Coronary artery (tissue), 2 donors: ENCODE results near the gene SPIRE2.
"Not testable (repeated sequence)": the region's sequence is repeated elsewhere in the genome, so short reads cannot be mapped to it uniquely, and the experiment has no call there.

Experiments used
- DNase-seq: peaks from one replicate; pipeline ENCODE4 v3.0.0-alpha.2; 2017; ENCODE audit warnings: low spot score
- H3K27ac ChIP-seq, 2 donors: fragments of 200-600 bp; sonication (generic); one replicate each; pipeline ENCODE4 v1.5.1; 2016 to 2019
- H3K4me3 ChIP-seq: fragments of 200-600 bp; sonication (generic); 2 replicates; pipeline ENCODE4 v1.5.1; 2016; ENCODE audit warnings: mild to moderate bottlenecking, moderate library complexity
- CTCF ChIP-seq: fragments of 200-600 bp; sonication (generic); IDR thresholded peaks from one replicate; pipeline ENCODE4 v1.5.1; 2019; ENCODE audit warnings: antibody characterized with exemption

SPIRE2 gene

GRCh38 chr16:89795676-89796075 is 32.6 kb upstream of the SPIRE2 start:
- TF ChIP-seq CTCF, result no peak
- Histone ChIP-seq H3K27ac (no peak overlapping the region), H3K4me3 (no peak overlapping the region)
- no peak for DNase-seq

DNA sequence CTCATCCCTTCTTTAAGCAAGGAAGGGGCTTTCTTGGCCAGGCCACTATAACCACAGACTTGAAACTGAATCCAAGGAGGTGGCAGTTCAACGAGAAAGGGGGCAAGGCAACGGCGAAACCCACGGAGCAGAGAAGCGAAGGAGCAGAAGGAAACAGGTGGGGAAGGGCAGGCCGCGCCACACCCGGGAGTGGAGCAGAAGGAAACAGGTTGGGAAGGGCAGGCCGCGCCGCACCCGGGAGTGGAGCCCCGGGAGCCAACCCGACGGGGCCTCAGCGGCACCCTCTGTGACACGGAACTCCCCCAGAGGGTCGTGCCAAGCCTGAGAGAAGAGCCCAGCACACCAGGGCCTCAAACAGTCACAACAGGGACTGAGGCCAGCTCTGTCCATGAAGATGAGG is 32.2 kb upstream of the SPIRE2 start:
- no peak for TF ChIP-seq CTCF
- Histone ChIP-seq H3K4me3 (no peak overlapping the region), H3K27ac (no peak overlapping the region)
- DNase-seq, result no peak

- no peak overlapping the region for H3K27ac ChIP-seq
- TF ChIP-seq CTCF, result no peak
- no peak for DNase-seq
- no peak overlapping the region for H3K4me3 ChIP-seq
These were observed 30.1 kb upstream of the SPIRE2 start for GRCh38 chr16:89798126-89798525.

GRCh38 chr16:89798832-89799370 is 29.4 kb upstream of the SPIRE2 start:
- Histone ChIP-seq H3K27ac (no peak overlapping the region), H3K4me3 (no peak overlapping the region)
- no peak for DNase-seq
- no peak for TF ChIP-seq CTCF

GRCh38 chr16:89801800-89802199 is 26.5 kb upstream of the SPIRE2 start:
- DNase-seq, result no peak
- no peak for TF ChIP-seq CTCF
- no peak overlapping the region for H3K4me3 ChIP-seq
- H3K27ac ChIP-seq, result no peak overlapping the region

- Histone ChIP-seq H3K27ac (no peak overlapping the region), H3K4me3 (no peak overlapping the region)
- no peak for DNase-seq
- no peak for TF ChIP-seq CTCF
These were observed 23.0 kb upstream of the SPIRE2 start for GRCh38 chr16:89805136-89805905.

DNA sequence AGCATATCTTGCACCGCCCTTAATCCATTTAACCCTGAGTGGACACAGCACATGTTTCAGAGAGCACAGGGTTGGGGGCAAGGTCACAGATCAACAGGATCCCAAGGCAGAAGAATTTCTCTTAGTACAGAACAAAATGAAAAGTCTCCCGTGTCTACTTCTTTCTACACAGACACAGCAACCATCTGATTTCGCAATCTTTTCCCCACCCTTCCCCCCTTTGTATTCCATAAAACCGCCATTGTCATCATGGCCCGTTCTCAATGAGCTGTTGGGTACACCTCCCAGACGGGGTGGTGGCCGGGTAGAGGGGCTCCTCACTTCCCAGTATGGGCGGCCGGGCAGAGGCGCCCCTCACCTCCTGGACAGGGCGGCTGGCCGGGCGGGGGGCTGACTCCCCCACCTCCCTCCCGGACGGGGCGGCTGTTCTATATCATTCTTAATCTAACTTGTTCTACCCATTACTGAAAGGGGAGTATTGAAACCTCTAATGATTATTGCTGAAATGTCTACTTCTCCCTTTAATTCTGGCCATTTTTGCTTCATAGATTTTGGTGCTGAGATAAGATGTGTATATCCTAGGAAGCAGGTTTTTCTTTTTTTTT is 21.6 kb upstream of the SPIRE2 start:
- not testable (repeated sequence) for H3K4me3 ChIP-seq, DNase-seq, H3K27ac ChIP-seq
